Transverse colon (tissue), 4 donors: ENCODE data around the gene STXBP5.

Experiments used
- POLR2A ChIP-seq: fragments of 450-650 bp; IDR thresholded peaks from one replicate; pipeline ENCODE4 v1.6.1; 2016; ENCODE audit warnings: antibody characterized with exemption, mild to moderate bottlenecking, moderate library complexity
- POLR2AphosphoS5 ChIP-seq, 3 donors: sonication (generic); formaldehyde crosslinking; IDR thresholded peaks; one replicate each; pipeline ENCODE4 v1.6.1; 2016; ENCODE audit warnings: antibody characterized with exemption in 3 of 3
- TF ChIP-seq, protein P1 (sequence below), 5 experiments: fragments of 200-600 bp in 3 of 5; fragments of 450-650 bp in 2 of 5; sonication (generic) in 3 of 5; IDR thresholded peaks; 1 replicate in 2 of 5; 2 replicates in 3 of 5; pipeline ENCODE4 v1.5.1; 2016 to 2017; ENCODE audit warnings: antibody characterized with exemption in 5 of 5, inconsistent platforms in 3 of 5, mild to moderate bottlenecking in 2 of 5, moderate library complexity in 1 of 5

DNA sequence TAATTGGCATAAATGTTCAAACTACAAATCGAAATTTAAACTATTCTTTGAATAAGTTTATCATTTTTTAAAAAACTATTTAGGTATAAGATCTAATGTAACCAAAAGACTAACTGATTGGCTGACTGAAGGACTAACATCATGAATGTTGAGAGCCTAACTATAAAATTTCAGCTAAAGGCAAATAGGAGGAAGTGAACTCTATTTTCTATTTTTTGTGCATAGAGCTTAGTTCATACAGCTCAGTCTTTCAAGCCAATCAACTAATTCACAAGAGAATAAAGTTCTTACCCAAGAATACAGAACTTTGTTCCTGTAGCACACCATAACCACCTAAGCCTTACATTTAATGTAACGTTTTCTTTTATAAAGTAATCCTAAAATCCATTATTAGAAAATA lies 46.3 kb upstream of the STXBP5 start:
- TF ChIP-seq, protein P1, sequence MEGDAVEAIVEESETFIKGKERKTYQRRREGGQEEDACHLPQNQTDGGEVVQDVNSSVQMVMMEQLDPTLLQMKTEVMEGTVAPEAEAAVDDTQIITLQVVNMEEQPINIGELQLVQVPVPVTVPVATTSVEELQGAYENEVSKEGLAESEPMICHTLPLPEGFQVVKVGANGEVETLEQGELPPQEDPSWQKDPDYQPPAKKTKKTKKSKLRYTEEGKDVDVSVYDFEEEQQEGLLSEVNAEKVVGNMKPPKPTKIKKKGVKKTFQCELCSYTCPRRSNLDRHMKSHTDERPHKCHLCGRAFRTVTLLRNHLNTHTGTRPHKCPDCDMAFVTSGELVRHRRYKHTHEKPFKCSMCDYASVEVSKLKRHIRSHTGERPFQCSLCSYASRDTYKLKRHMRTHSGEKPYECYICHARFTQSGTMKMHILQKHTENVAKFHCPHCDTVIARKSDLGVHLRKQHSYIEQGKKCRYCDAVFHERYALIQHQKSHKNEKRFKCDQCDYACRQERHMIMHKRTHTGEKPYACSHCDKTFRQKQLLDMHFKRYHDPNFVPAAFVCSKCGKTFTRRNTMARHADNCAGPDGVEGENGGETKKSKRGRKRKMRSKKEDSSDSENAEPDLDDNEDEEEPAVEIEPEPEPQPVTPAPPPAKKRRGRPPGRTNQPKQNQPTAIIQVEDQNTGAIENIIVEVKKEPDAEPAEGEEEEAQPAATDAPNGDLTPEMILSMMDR (IDR thresholded peaks at IDR 0.05): no peak
- TF ChIP-seq POLR2AphosphoS5 (IDR thresholded peaks at IDR 0.05) (no peak), POLR2A (no peak)
